ENCODE measurements around the gene EPS8L1. TPM values are rescaled to one million over a fixed set of nuclear protein-coding genes. Genes with fewer than 3 reads are reported as not detected.
"Not testable (repeated sequence)": the region's sequence is repeated elsewhere in the genome, so short reads cannot be mapped to it uniquely, and the experiment has no call there.

EPS8L1 gene
- total RNA-seq, 2 experiments from 2014 or later: 2.0 to 2.2 TPM

DNA sequence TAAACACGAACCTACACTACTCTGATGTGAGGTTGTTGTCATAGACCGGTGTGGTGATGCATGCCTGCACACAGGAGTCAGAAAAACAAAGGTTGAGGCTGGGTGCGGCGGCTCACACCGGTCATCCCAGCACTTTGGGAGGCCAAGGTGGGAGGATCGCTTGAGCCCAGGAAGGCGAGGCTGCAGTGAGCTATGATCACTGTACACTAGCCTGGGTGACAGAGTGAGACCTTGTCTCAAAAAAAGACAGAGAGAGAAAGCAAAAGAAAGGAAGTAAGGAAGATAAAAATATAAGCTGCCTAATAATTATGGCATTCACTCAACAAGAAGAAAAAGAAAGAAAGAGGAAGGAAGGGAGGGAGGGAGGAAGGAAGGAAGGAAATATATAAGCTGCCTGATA, 46.9 kb upstream of the EPS8L1 start:
- Mint-ChIP-seq H3K4me3 (no peak overlapping the region), H3K36me3 (ENCODE audit: low read depth) (peaks cover 13% of the 10 kb centered on the region), H3K27ac (no peak overlapping the region), H3K27me3 (no peaks in the 10 kb centered on the region), H3K4me1 (ENCODE audit: low read depth) (peaks cover 11% of the 10 kb centered on the region), H3K9me3 (peaks cover 9% of the 10 kb centered on the region)
- intact Hi-C loops (cut with DNase I, micrococcal nuclease): no loop called here
- ChIA-PET CTCF (no interaction called here), POLR2A (no interaction called here)
- H3K27ac ChIP-seq (ENCODE audit: low read depth in 1 of 2, low read length in 2 of 2): no peak overlapping the region
- TF ChIP-seq, protein P1, sequence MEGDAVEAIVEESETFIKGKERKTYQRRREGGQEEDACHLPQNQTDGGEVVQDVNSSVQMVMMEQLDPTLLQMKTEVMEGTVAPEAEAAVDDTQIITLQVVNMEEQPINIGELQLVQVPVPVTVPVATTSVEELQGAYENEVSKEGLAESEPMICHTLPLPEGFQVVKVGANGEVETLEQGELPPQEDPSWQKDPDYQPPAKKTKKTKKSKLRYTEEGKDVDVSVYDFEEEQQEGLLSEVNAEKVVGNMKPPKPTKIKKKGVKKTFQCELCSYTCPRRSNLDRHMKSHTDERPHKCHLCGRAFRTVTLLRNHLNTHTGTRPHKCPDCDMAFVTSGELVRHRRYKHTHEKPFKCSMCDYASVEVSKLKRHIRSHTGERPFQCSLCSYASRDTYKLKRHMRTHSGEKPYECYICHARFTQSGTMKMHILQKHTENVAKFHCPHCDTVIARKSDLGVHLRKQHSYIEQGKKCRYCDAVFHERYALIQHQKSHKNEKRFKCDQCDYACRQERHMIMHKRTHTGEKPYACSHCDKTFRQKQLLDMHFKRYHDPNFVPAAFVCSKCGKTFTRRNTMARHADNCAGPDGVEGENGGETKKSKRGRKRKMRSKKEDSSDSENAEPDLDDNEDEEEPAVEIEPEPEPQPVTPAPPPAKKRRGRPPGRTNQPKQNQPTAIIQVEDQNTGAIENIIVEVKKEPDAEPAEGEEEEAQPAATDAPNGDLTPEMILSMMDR (IDR thresholded peaks at IDR 0.05): no peak
- peaks cover 11 to 30% of the 10 kb centered on the region in 2 experiments for H3K9me3 ChIP-seq (ENCODE audit: control insufficient read depth in 1 of 2, insufficient read depth in 1 of 2, low read length in 2 of 2)
- ATAC-seq (ENCODE audit: poor library complexity): no peak
- H3K4me3 ChIP-seq (ENCODE audit: low read length): no peak overlapping the region
- H3K27me3 ChIP-seq (ENCODE audit: control insufficient read depth in 1 of 2, insufficient read depth in 2 of 2, low read length in 2 of 2): no peaks in the 10 kb centered on the region
- DNase-seq: no peak
- no peaks in the 10 kb centered on the region for H3K36me3 ChIP-seq (ENCODE audit: insufficient read depth, low read length)
- no peaks in the 10 kb centered on the region for H3K4me1 ChIP-seq (ENCODE audit: insufficient read depth, low read length)

DNA sequence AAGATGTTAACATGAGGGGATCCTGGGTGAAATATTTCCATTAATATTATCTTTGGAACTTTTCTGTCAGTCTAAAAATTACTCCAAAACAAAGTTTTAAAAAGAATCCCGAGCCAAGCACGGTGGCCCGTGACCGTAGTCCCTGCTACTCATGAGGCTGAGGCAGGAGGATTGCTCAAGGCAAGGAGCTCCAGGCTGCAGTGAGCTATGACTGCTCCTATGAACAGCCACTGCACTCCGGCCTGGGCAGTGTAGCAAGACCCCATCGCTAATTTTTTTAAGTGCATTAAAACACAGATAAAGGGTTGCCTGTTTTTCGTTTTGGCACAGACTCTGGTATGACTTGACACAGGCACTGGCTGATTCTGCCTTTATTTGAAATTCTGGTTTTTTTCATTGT, 44.5 kb upstream of the EPS8L1 start:
- CTCF ChIA-PET: no interaction called here
- Histone ChIP-seq H3K36me3 (ENCODE audit: insufficient read depth, low read length) (no peaks in the 10 kb centered on the region), H3K9me3 (ENCODE audit: control insufficient read depth in 1 of 2, insufficient read depth in 1 of 2, low read length in 2 of 2) (peaks cover 8 to 26% of the 10 kb centered on the region in 2 experiments), H3K4me3 (ENCODE audit: low read length) (no peak overlapping the region), H3K4me1 (ENCODE audit: insufficient read depth, low read length) (no peaks in the 10 kb centered on the region), H3K27ac (ENCODE audit: low read depth in 1 of 2, low read length in 2 of 2) (no peak overlapping the region), H3K27me3 (ENCODE audit: control insufficient read depth in 1 of 2, insufficient read depth in 2 of 2, low read length in 2 of 2) (no peaks in the 10 kb centered on the region)
- peaks cover 2% of the 10 kb centered on the region for H3K36me3 Mint-ChIP-seq (ENCODE audit: low read depth)
- no peak overlapping the region for H3K4me3 Mint-ChIP-seq
- H3K4me1 Mint-ChIP-seq (ENCODE audit: low read depth): peaks cover 8% of the 10 kb centered on the region
- no peaks in the 10 kb centered on the region for H3K27me3 Mint-ChIP-seq
- no peak overlapping the region for H3K27ac Mint-ChIP-seq
- POLR2A ChIA-PET: no interaction called here
- TF ChIP-seq, protein P1 (IDR thresholded peaks at IDR 0.05): no peak
- intact Hi-C loops (cut with DNase I, micrococcal nuclease): no loop called here
- no peak for DNase-seq
- ATAC-seq (ENCODE audit: poor library complexity): no peak
- H3K9me3 Mint-ChIP-seq: peaks cover 2% of the 10 kb centered on the region

- ATAC-seq (ENCODE audit: poor library complexity): no peak
Measured at GRCh38 chr19:55032170-55032800, 43.4 kb upstream of the EPS8L1 start.

GRCh38 chr19:55032976-55033643, 42.6 kb upstream of the EPS8L1 start:
- H3K27ac ChIP-seq (ENCODE audit: low read depth in 1 of 2, low read length in 2 of 2); POLR2A ChIA-PET; H3K27ac Mint-ChIP-seq; H3K9me3 Mint-ChIP-seq; CTCF ChIA-PET; H3K4me3 Mint-ChIP-seq; H3K4me3 ChIP-seq (ENCODE audit: low read length); H3K9me3 ChIP-seq (ENCODE audit: control insufficient read depth in 1 of 2, insufficient read depth in 1 of 2, low read length in 2 of 2); H3K27me3 ChIP-seq (ENCODE audit: control insufficient read depth in 1 of 2, insufficient read depth in 2 of 2, low read length in 2 of 2); H3K4me1 ChIP-seq (ENCODE audit: insufficient read depth, low read length); ATAC-seq (ENCODE audit: poor library complexity); H3K27me3 Mint-ChIP-seq; H3K36me3 Mint-ChIP-seq (ENCODE audit: low read depth); intact Hi-C loops (cut with DNase I, micrococcal nuclease); H3K36me3 ChIP-seq (ENCODE audit: insufficient read depth, low read length); H3K4me1 Mint-ChIP-seq (ENCODE audit: low read depth); DNase-seq: not testable (repeated sequence)

More at GRCh38 chr19:55032170-55032800, 43.4 kb upstream of the EPS8L1 start:
- H3K36me3 ChIP-seq (ENCODE audit: insufficient read depth, low read length): no peaks in the 10 kb centered on the region
- Mint-ChIP-seq H3K36me3 (ENCODE audit: low read depth) (no peaks in the 10 kb centered on the region), H3K4me1 (ENCODE audit: low read depth) (peaks cover 5% of the 10 kb centered on the region), H3K4me3 (no peak overlapping the region), H3K27me3 (no peaks in the 10 kb centered on the region), H3K9me3 (no peaks in the 10 kb centered on the region), H3K27ac (no peak overlapping the region)
- ChIA-PET POLR2A (no interaction called here), CTCF (no interaction called here)
- no peak for DNase-seq
- no peaks in the 10 kb centered on the region for H3K27me3 ChIP-seq (ENCODE audit: control insufficient read depth in 1 of 2, insufficient read depth in 2 of 2, low read length in 2 of 2)
- H3K9me3 ChIP-seq (ENCODE audit: control insufficient read depth in 1 of 2, insufficient read depth in 1 of 2, low read length in 2 of 2): peaks cover 4 to 16% of the 10 kb centered on the region in 2 experiments
- no peaks in the 10 kb centered on the region for H3K4me1 ChIP-seq (ENCODE audit: insufficient read depth, low read length)
- H3K27ac ChIP-seq (ENCODE audit: low read depth in 1 of 2, low read length in 2 of 2): no peak overlapping the region
- intact Hi-C loops (cut with DNase I, micrococcal nuclease): no loop called here
- no peak overlapping the region for H3K4me3 ChIP-seq (ENCODE audit: low read length)
- TF ChIP-seq, protein P1 (IDR thresholded peaks at IDR 0.05): no peak

All from CD4-positive, alpha-beta T cell (primary cell).